WERI-Rb-1 (cell line): Measurements from ENCODE around the gene ADPRHL1.
"Not testable (repeated sequence)": the region's sequence is repeated elsewhere in the genome, so short reads cannot be mapped to it uniquely, and the experiment has no call there.

Source experiments
- DNase-seq: peaks from one replicate; pipeline ENCODE4 v3.0.0-alpha.2; 2020
- H3K27ac ChIP-seq: fragments of 250-450 bp; sonication (Bioruptor Pico); 2 replicates; pipeline ENCODE4 v1.5.1; 2020; ENCODE audit warnings: mild to moderate bottlenecking, moderate library complexity
- H3K27me3 ChIP-seq: fragments of 250-450 bp; sonication (Bioruptor Pico); 2 replicates; pipeline ENCODE4 v1.5.1; 2021; ENCODE audit warnings: mild to moderate bottlenecking, low read depth, moderate library complexity; ENCODE audit not compliant: insufficient read depth, severe bottlenecking
- H3K36me3 ChIP-seq: fragments of 250-450 bp; sonication (Bioruptor Pico); 2 replicates; pipeline ENCODE4 v1.5.1; 2020; ENCODE audit warnings: mild to moderate bottlenecking, moderate library complexity
- H3K4me3 ChIP-seq: 2 replicates; pipeline ENCODE4 v1.5.1; 2011; ENCODE audit warnings: low read depth, mild to moderate bottlenecking, control low read depth, low read length
- H3K9me3 ChIP-seq: fragments of 250-450 bp; sonication (Bioruptor Pico); 2 replicates; pipeline ENCODE4 v1.5.1; 2021; ENCODE audit warnings: mild to moderate bottlenecking, moderate library complexity; ENCODE audit not compliant: severe bottlenecking
- CTCF ChIP-seq: IDR thresholded peaks from 2 replicates; pipeline ENCODE4 v1.5.1; 2011; ENCODE audit warnings: low read depth, mild to moderate bottlenecking, control low read depth, inconsistent platforms, low read length

The ADPRHL1 gene

GRCh38 chr13:113393563-113394338 lies 59.5 kb downstream of the ADPRHL1 start:
- H3K36me3 ChIP-seq: no peaks in the 10 kb centered on the region
- H3K4me3 ChIP-seq: peak overlapping the region; percentile 62
- peak; percentile 93 for DNase-seq
- H3K27me3 ChIP-seq: no peaks in the 10 kb centered on the region
- peak overlapping the region; percentile 85 for H3K27ac ChIP-seq
- peak; percentile 91 for TF ChIP-seq CTCF
- H3K9me3 ChIP-seq: peaks cover 6% of the 10 kb centered on the region

- Histone ChIP-seq H3K27ac (peak overlapping the region; percentile 85; the same call in 1 of the 2 replicates), H3K36me3 (no peaks in the 10 kb centered on the region), H3K4me3 (peak overlapping the region; percentile 62), H3K27me3 (no peaks in the 10 kb centered on the region), H3K9me3 (peaks cover 6% of the 10 kb centered on the region)
- TF ChIP-seq CTCF: no peak
- DNase-seq: no peak
These were observed 60.1 kb downstream of the ADPRHL1 start for GRCh38 chr13:113393226-113393562.

GRCh38 chr13:113390874-113391497 lies 62.3 kb downstream of the ADPRHL1 start:
- Histone ChIP-seq H3K9me3 (peaks cover 22% of the 10 kb centered on the region), H3K4me3 (no peak overlapping the region), H3K27me3 (no peaks in the 10 kb centered on the region), H3K36me3 (no peaks in the 10 kb centered on the region), H3K27ac (no peak overlapping the region)
- no peak for TF ChIP-seq CTCF
- DNase-seq: no peak

- not testable (repeated sequence) for H3K27me3 ChIP-seq, DNase-seq, H3K27ac ChIP-seq, H3K4me3 ChIP-seq, H3K36me3 ChIP-seq
- peaks cover 33% of the 10 kb centered on the region for H3K9me3 ChIP-seq
These were observed 63.7 kb downstream of the ADPRHL1 start for GRCh38 chr13:113389586-113389985.

GRCh38 chr13:113387396-113387795 lies 65.9 kb downstream of the ADPRHL1 start:
- no peaks in the 10 kb centered on the region for H3K27me3 ChIP-seq
- no peak for DNase-seq
- H3K27ac ChIP-seq: no peak overlapping the region
- H3K4me3 ChIP-seq: no peak overlapping the region
- peaks cover 49% of the 10 kb centered on the region for H3K9me3 ChIP-seq
- H3K36me3 ChIP-seq: no peaks in the 10 kb centered on the region
- TF ChIP-seq CTCF: no peak

GRCh38 chr13:113383089-113383488 lies 70.2 kb downstream of the ADPRHL1 start:
- H3K9me3 ChIP-seq: peaks cover 53% of the 10 kb centered on the region
- no peak for TF ChIP-seq CTCF

GRCh38 chr13:113382542-113382941 lies 70.7 kb downstream of the ADPRHL1 start:
- not testable (repeated sequence) for H3K4me3 ChIP-seq, H3K36me3 ChIP-seq, H3K27ac ChIP-seq, DNase-seq, H3K27me3 ChIP-seq
- peaks cover 51% of the 10 kb centered on the region for H3K9me3 ChIP-seq

More at GRCh38 chr13:113383089-113383488, 70.2 kb downstream of the ADPRHL1 start:
- Histone ChIP-seq H3K4me3 (no peak overlapping the region), H3K27ac (no peak overlapping the region), H3K27me3 (no peaks in the 10 kb centered on the region), H3K36me3 (no peaks in the 10 kb centered on the region)
- DNase-seq: no peak
